SK-N-SH (cell line): ENCODE data around the gene SCYL1. TPM values are rescaled to one million over a fixed set of nuclear protein-coding genes. Genes with fewer than 3 reads are reported as not detected.

ENCODE experiments used
- CTCF ChIA-PET: fragments of 300-600, 350-600 bp; formaldehyde crosslinking; extraction: SDS; loops from one replicate; lab custom pipeline; 2021; lab: Yijun Ruan, JAX
- POLR2A ChIA-PET: fragments of 350-600 bp; sonication (Branson Sonifier 250); formaldehyde crosslinking; extraction: SDS; loops from one replicate; lab custom pipeline; 2020; ENCODE audit warnings: antibody characterized with exemption, inconsistent platforms; lab: Yijun Ruan, JAX
- DNase-seq: peaks from one replicate; pipeline ENCODE4 v3.0.0; 2012
- H2AFZ ChIP-seq: fragments of 200-600 bp; sonication (generic); 2 replicates; pipeline ENCODE4 v1.8.1; 2016; ENCODE audit warnings: antibody characterized with exemption, mild to moderate bottlenecking, low read depth
- H3F3A ChIP-seq: fragments of 200-600 bp; sonication (generic); replicated peaks from 2 replicates; pipeline ENCODE3; 2016; ENCODE audit warnings: antibody characterized with exemption, mild to moderate bottlenecking; ENCODE audit not compliant: insufficient read depth
- H3K27ac ChIP-seq, 2 experiments: fragments of 200-500 bp in 1 of 2; fragments of 200-600 bp in 1 of 2; sonication (Bioruptor generic) in 1 of 2; sonication (generic), shearing (Covaris generic) in 1 of 2; 2 replicates each; pipeline versions ENCODE4 v1.5.1 to v1.6.1; 2014 to 2016; ENCODE audit warnings: low read depth in 2 of 2, inconsistent platforms in 1 of 2, low read length in 1 of 2, mild to moderate bottlenecking in 1 of 2, mixed read lengths in 1 of 2
- H3K27me3 ChIP-seq: fragments of 200-600 bp; sonication (generic), shearing (Covaris generic); 2 replicates; pipeline ENCODE4 v1.6.1; 2016; ENCODE audit warnings: mixed run types; ENCODE audit not compliant: insufficient read depth
- H3K36me3 ChIP-seq, 2 experiments: fragments of 200-500 bp in 1 of 2; fragments of 200-600 bp in 1 of 2; sonication (Bioruptor generic) in 1 of 2; sonication (generic) in 1 of 2; replicated peaks in 1 of 2; 2 replicates each; pipeline versions ENCODE3 to v1.5.1; 2014 to 2016; ENCODE audit warnings: low read length in 1 of 2, mild to moderate bottlenecking in 1 of 2; ENCODE audit not compliant: insufficient read depth in 2 of 2, control insufficient read depth in 1 of 2
- H3K4me1 ChIP-seq, 2 experiments: fragments of 200-500 bp in 1 of 2; fragments of 200-600 bp in 1 of 2; sonication (Bioruptor generic) in 1 of 2; sonication (generic), shearing (Covaris generic) in 1 of 2; 2 replicates each; pipeline versions ENCODE4 v1.5.1 to v1.6.1; 2014 to 2016; ENCODE audit warnings: low read depth in 1 of 2, low read length in 1 of 2, mixed run types in 1 of 2; ENCODE audit not compliant: insufficient read depth in 2 of 2, control insufficient read depth in 1 of 2
- H3K4me2 ChIP-seq: fragments of 200-600 bp; sonication (generic), shearing (Covaris generic); 2 replicates; pipeline ENCODE4 v1.6.1; 2017; ENCODE audit warnings: mixed run types
- H3K4me3 ChIP-seq, 2 experiments: fragments of 200-500 bp in 1 of 2; fragments of 200-600 bp in 1 of 2; sonication (Bioruptor generic) in 1 of 2; sonication (generic), shearing (Covaris generic) in 1 of 2; 2 replicates each; pipeline versions ENCODE4 v1.5.1 to v1.8.1; 2014 to 2016; ENCODE audit warnings: low read depth in 2 of 2, inconsistent platforms in 1 of 2, low read length in 1 of 2, mild to moderate bottlenecking in 1 of 2, mixed read lengths in 1 of 2, moderate library complexity in 1 of 2
- H3K79me2 ChIP-seq: fragments of 200-600 bp; sonication (generic); 2 replicates; pipeline ENCODE4 v1.8.1; 2017; ENCODE audit warnings: mild to moderate bottlenecking; ENCODE audit not compliant: insufficient read depth
- H3K9ac ChIP-seq: fragments of 200-600 bp; sonication (generic); 2 replicates; pipeline ENCODE4 v1.6.1; 2017; ENCODE audit warnings: mixed run types
- H3K9me2 ChIP-seq: fragments of 200-600 bp; sonication (generic); 2 replicates; pipeline ENCODE4 v1.6.1; 2017; ENCODE audit warnings: mixed run types
- H3K9me3 ChIP-seq: fragments of 200-600 bp; sonication (generic); 2 replicates; pipeline ENCODE4 v1.6.1; 2017; ENCODE audit warnings: mixed run types, mild to moderate bottlenecking, moderate library complexity
- H4K20me1 ChIP-seq: fragments of 200-600 bp; sonication (generic); 2 replicates; pipeline ENCODE4 v1.6.1; 2017; ENCODE audit warnings: mild to moderate bottlenecking, mixed run types; ENCODE audit not compliant: insufficient read depth
- CTCF ChIP-seq: fragments of 200-600 bp; sonication (generic); IDR thresholded peaks from 2 replicates; pipeline ENCODE4 v1.6.1; 2017; ENCODE audit warnings: antibody characterized with exemption, mild to moderate bottlenecking, moderate library complexity
- EP300 ChIP-seq, 2 experiments: IDR thresholded peaks; 2 replicates each; pipeline versions ENCODE4 v1.4.0 to v1.6.1; 2012; ENCODE audit warnings: borderline replicate concordance in 1 of 2, low read depth in 1 of 2, low read length in 1 of 2
- EZH2phosphoT487 ChIP-seq: fragments of 200-600 bp; sonication (generic); IDR thresholded peaks from 2 replicates; pipeline ENCODE4 v1.6.1; 2017; ENCODE audit warnings: low read depth, mixed run types, mild to moderate bottlenecking, antibody characterized with exemption, moderate library complexity, borderline replicate concordance
- FOXM1 ChIP-seq: IDR thresholded peaks from 2 replicates; pipeline ENCODE4 v1.4.0; 2012; ENCODE audit warnings: low read depth, mild to moderate bottlenecking
- GABPA ChIP-seq: IDR thresholded peaks from 2 replicates; pipeline ENCODE4 v1.4.0; 2012; ENCODE audit warnings: low read depth, mild to moderate bottlenecking
- GATA2 ChIP-seq: sonication (generic); formaldehyde crosslinking; IDR thresholded peaks from 2 replicates; pipeline ENCODE4 v1.5.0; 2020; ENCODE audit warnings: mild to moderate bottlenecking, missing genetic modification reagents
- IRF3 ChIP-seq: fragments of 150-350 bp; IDR thresholded peaks from 2 replicates; pipeline ENCODE4 v1.6.1; 2016; ENCODE audit warnings: mild to moderate bottlenecking, low read depth, low read length
- JUND ChIP-seq: IDR thresholded peaks from 2 replicates; pipeline ENCODE4 v1.4.0; 2012
- NFIC ChIP-seq: IDR thresholded peaks from 2 replicates; pipeline ENCODE4 v1.4.0; 2012; ENCODE audit warnings: borderline replicate concordance
- PBX3 ChIP-seq: IDR thresholded peaks from 2 replicates; pipeline ENCODE4; 2012
- POLR2AphosphoS5 ChIP-seq: IDR thresholded peaks from 2 replicates; pipeline ENCODE4 v1.6.1; 2012; ENCODE audit warnings: low read depth, low read length
- RCOR1 ChIP-seq: fragments of 150-350 bp; IDR thresholded peaks from 2 replicates; pipeline ENCODE4 v1.6.1; 2017; ENCODE audit warnings: antibody characterized with exemption, low read length
- REST ChIP-seq: IDR thresholded peaks from 2 replicates; pipeline ENCODE4 v1.6.1; 2012; ENCODE audit warnings: mild to moderate bottlenecking, low read depth, low read length, moderate library complexity
- SIN3A ChIP-seq: IDR thresholded peaks from 2 replicates; pipeline ENCODE4 v1.6.1; 2012; ENCODE audit warnings: low read depth, mild to moderate bottlenecking, low read length, moderate library complexity, borderline replicate concordance
- SMC3 ChIP-seq: IDR thresholded peaks from 2 replicates; pipeline ENCODE4 v1.6.1; 2012; ENCODE audit warnings: low read depth, low read length, improper control_type of control experiment
- USF1 ChIP-seq: IDR thresholded peaks from 2 replicates; pipeline ENCODE4 v1.4.0; 2012; ENCODE audit warnings: low read depth, borderline replicate concordance
- WGBS: methylation state at CpG from one replicate; pipeline ENCODE4 v1.1.6; 2017; ENCODE audit warnings: low lambda C conversion rate; 5-methylcytosine and 5-hydroxymethylcytosine counted together
- polyA plus RNA-seq, 3 experiments: library from polyadenylated mRNA; depleted of rRNA; stranded (reverse); fragments of >200 nt; gene quantifications; 2 replicates each; pipeline ENCODE4 v1.2.3, GENCODE V29; 2012

Gene SCYL1
- polyA plus RNA-seq, 1 of the 3 experiments (the other 2 are of a cell fraction), result 79.9 TPM

GRCh38 chr11:65565624-65566453, 41.0 kb downstream of the SCYL1 start:
- Histone ChIP-seq H3K27ac (peak overlapping the region in 1 of 2 experiments; percentile 34; a peak in 1 of 4 replicates), H3K9me2 (no peaks in the 10 kb centered on the region), H3K36me3 (no peaks in the 10 kb centered on the region), H3K27me3 (no peaks in the 10 kb centered on the region), H3K79me2 (peaks cover 36% of the 10 kb centered on the region), H3K9ac (0 out of 2 replicates have a peak overlapping the region, but pooled peaks have one; percentile 18), H3K9me3 (no peaks in the 10 kb centered on the region), H3F3A (peaks cover 43% of the 10 kb centered on the region), H3K4me2 (no peak overlapping the region; the same call in 1 of the 2 replicates), H2AFZ (no peak overlapping the region), H3K4me1 (peaks cover 25 to 36% of the 10 kb centered on the region in 2 experiments; a peak in 3 of 4 replicates), H4K20me1 (no peaks in the 10 kb centered on the region), H3K4me3 (no peak overlapping the region)
- no peak for DNase-seq
- TF ChIP-seq JUND, result no peak
- no peak for TF ChIP-seq EP300 (IDR thresholded peaks at IDR 0.05; ENCODE audit: borderline replicate concordance in 1 of 2, low read depth in 1 of 2, low read length in 1 of 2)
- TF ChIP-seq EZH2phosphoT487, result no peak
- no peak for TF ChIP-seq FOXM1
- TF ChIP-seq PBX3, result no peak
- no peak for TF ChIP-seq SIN3A
- TF ChIP-seq NFIC, result no peak
- no peak for TF ChIP-seq SMC3
- TF ChIP-seq GATA2 (CRISPR knock-in tag), result no peak
- no peak for TF ChIP-seq RCOR1
- no peak for TF ChIP-seq CTCF
- TF ChIP-seq REST, result no peak
- TF ChIP-seq POLR2AphosphoS5, result no peak
- TF ChIP-seq IRF3, result no peak
- TF ChIP-seq GABPA, result no peak
- TF ChIP-seq USF1, result no peak
- CTCF ChIA-PET, result interaction anchor here (1.3 to 13.6 kb wide), 4 partner anchors 14 to 39 kb away, joined by 3 to 295 read pairs (median 10); no protein-coding TSS in a partner anchor
- 92% methylated on average over 7 of the region's 7 CpGs for WGBS
- POLR2A ChIA-PET, result no interaction called here
